Measurements from ENCODE around the gene UACA. TPM values are rescaled to one million over a fixed set of nuclear protein-coding genes. Genes with fewer than 3 reads are reported as not detected.
A peak's percentile ranks its signal among the peaks of the same experiment; 100 is the strongest.

UACA gene
- total RNA-seq, 6 experiments from 2014 or later, result 119 to 309 (median 142) TPM

- H3K4me3 Mint-ChIP-seq, result no peak overlapping the region
- peak overlapping the region; percentile 20 for H3K27ac Mint-ChIP-seq
- no peaks in the 10 kb centered on the region for H3K9me3 Mint-ChIP-seq
- no peak for TF ChIP-seq CTCF (IDR thresholded peaks at IDR 0.05)
- DNase-seq, result no peak
- H3K36me3 Mint-ChIP-seq (ENCODE audit: low read depth), result peaks cover 27% of the 10 kb centered on the region
- no peaks in the 10 kb centered on the region; the same call in 1 of the 2 replicates for H3K27me3 Mint-ChIP-seq (ENCODE audit: insufficient read depth)
- H3K4me1 Mint-ChIP-seq (ENCODE audit: low read depth), result peaks cover 42% of the 10 kb centered on the region
Measured at GRCh38 chr15:70687482-70687881, 75.9 kb downstream of the UACA start.

- Mint-ChIP-seq H3K4me1 (ENCODE audit: low read depth) (peaks cover 32% of the 10 kb centered on the region), H3K27ac (peak overlapping the region; percentile 48), H3K4me3 (no peak overlapping the region), H3K36me3 (ENCODE audit: low read depth) (peaks cover 25% of the 10 kb centered on the region), H3K27me3 (ENCODE audit: insufficient read depth) (peaks cover 8% of the 10 kb centered on the region; the same call in 1 of the 2 replicates), H3K9me3 (no peaks in the 10 kb centered on the region)
- no peak for DNase-seq
- no peak for TF ChIP-seq CTCF (IDR thresholded peaks at IDR 0.05)
Measured at GRCh38 chr15:70680817-70681216, 82.5 kb downstream of the UACA start.

- H3K9me3 Mint-ChIP-seq, result no peaks in the 10 kb centered on the region
- peaks cover 26% of the 10 kb centered on the region for H3K36me3 Mint-ChIP-seq (ENCODE audit: low read depth)
Measured at GRCh38 chr15:70679919-70680231, 83.5 kb downstream of the UACA start.

GRCh38 chr15:70672081-70672480, 91.3 kb downstream of the UACA start:
- Mint-ChIP-seq H3K4me1 (ENCODE audit: low read depth) (peaks cover 23% of the 10 kb centered on the region), H3K27me3 (ENCODE audit: insufficient read depth) (0 out of 2 replicates have a peak, but pooled peaks cover 1% of the 10 kb centered on the region), H3K27ac (peak overlapping the region; percentile 67), H3K36me3 (ENCODE audit: low read depth) (peaks cover 9% of the 10 kb centered on the region), H3K4me3 (no peak overlapping the region), H3K9me3 (no peaks in the 10 kb centered on the region)
- TF ChIP-seq CTCF (IDR thresholded peaks at IDR 0.05), result no peak
- no peak for DNase-seq

More at GRCh38 chr15:70679919-70680231, 83.5 kb downstream of the UACA start:
- no peak for DNase-seq
- Mint-ChIP-seq H3K4me3 (no peak overlapping the region), H3K27ac (no peak overlapping the region), H3K4me1 (ENCODE audit: low read depth) (peaks cover 30% of the 10 kb centered on the region), H3K27me3 (ENCODE audit: insufficient read depth) (peaks cover 8% of the 10 kb centered on the region; the same call in 1 of the 2 replicates)
- 0 out of 2 replicates have a peak, but pooled peaks have one; percentile 35 for TF ChIP-seq CTCF (IDR thresholded peaks at IDR 0.05)

- 0 out of 2 replicates have a peak, but pooled peaks cover 1% of the 10 kb centered on the region for H3K27me3 Mint-ChIP-seq (ENCODE audit: insufficient read depth)
- peak; percentile 46 for TF ChIP-seq CTCF (IDR thresholded peaks at IDR 0.05)
- peak overlapping the region; percentile 34; the same call in 1 of the 2 replicates for H3K4me3 Mint-ChIP-seq
- DNase-seq, result no peak
- no peaks in the 10 kb centered on the region for H3K9me3 Mint-ChIP-seq
- H3K4me1 Mint-ChIP-seq (ENCODE audit: low read depth), result peaks cover 23% of the 10 kb centered on the region
- H3K36me3 Mint-ChIP-seq (ENCODE audit: low read depth), result peaks cover 9% of the 10 kb centered on the region
- no peak overlapping the region for H3K27ac Mint-ChIP-seq
Measured at GRCh38 chr15:70670680-70671079, 92.7 kb downstream of the UACA start.
